NCI-H146 treated with DMSO at 0.1 percent for 48 hours (cell line): Measurements from ENCODE around the gene CRHR1.

Experiments used
- DNase-seq: peaks from one replicate; lab custom pipeline; 2025; ENCODE audit not compliant: unreplicated experiment; lab: John Stamatoyannopoulos, UW

Gene CRHR1

DNA sequence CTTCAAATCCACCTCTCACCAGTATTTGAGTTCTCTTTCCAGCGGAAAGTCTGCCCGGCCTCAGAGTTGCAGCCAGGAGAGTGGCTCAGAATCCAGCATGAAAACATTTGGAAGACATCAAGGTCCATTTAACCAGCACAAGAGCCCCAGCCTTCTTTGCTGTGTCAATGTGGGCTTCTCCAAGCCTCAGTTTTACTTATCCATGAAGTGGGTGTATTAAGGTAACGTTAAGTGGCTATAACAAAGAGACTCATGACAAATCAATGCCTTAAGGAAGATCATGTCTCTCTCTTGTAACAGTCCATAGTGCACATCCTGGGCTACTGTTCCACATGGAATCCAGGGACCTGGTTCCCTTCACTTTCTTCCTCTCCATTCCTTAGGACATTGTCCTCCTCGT is 59.6 kb downstream of the CRHR1 start:
- no peak for DNase-seq

DNA sequence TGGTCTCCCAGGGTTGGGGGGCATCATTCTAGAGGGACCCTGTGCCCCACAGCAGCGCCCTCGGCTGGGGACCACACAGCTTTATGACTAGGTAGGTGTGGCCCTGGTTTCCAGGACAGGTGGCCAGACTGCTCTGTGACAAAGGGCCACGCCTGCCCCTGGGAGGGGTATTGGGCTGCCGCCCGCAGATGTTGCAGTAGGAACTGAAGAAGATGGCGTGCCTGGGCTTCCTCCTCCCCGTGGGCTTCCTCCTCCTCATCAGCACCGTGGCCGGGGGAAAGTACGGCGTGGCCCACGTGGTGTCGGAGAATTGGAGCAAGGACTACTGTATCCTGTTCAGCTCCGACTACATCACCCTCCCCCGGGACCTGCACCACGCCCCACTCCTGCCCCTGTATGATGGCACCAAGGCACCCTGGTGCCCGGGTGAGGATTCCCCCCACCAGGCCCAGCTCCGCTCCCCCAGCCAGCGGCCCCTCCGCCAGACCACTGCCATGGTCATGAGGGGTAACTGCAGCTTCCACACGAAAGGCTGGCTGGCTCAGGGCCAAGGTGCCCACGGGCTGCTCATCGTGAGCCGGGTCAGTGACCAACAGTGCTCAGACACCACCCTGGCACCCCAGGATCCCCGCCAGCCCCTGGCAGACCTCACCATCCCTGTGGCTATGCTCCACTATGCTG is 60.7 kb downstream of the CRHR1 start, which contains the start of gene SPPL2C:
TSS of gene SPPL2C (plus strand) at position 187 of the 681 bp plus-strand sequence. CDS start at position 213, 26 bp downstream.
- no peak for DNase-seq

DNA sequence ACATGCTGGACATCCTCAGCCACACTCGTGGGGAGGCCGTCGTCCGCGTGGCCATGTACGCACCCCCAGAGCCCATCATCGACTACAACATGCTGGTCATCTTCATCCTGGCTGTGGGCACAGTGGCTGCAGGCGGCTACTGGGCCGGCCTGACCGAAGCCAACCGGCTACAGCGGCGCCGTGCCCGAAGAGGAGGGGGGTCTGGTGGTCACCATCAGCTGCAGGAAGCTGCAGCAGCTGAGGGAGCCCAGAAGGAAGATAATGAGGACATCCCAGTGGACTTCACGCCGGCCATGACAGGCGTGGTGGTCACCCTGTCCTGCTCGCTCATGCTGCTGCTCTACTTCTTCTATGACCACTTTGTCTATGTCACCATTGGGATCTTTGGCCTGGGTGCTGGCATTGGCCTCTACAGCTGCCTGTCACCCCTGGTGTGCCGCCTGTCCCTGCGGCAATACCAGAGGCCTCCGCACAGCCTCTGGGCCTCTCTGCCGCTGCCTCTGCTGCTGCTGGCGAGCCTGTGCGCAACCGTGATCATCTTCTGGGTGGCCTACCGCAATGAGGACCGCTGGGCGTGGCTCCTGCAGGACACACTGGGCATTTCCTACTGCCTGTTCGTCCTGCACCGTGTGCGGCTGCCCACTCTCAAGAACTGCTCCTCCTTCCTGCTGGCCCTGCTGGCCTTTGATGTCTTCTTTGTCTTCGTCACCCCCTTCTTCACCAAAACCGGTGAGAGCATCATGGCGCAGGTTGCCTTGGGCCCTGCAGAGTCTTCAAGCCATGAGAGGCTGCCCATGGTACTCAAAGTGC is 61.5 kb downstream of the CRHR1 start:
- DNase-seq = no peak

DNA sequence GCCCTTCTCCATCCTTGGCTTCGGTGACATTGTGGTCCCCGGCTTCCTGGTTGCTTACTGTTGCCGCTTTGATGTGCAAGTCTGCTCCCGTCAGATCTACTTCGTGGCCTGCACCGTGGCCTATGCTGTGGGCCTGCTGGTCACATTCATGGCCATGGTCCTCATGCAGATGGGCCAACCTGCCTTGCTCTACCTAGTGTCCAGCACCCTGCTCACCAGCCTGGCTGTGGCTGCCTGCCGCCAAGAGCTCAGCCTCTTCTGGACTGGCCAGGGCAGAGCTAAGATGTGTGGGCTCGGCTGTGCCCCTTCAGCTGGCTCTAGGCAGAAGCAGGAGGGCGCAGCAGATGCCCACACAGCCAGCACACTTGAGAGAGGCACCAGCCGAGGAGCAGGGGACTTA is 62.1 kb downstream of the CRHR1 start:
- DNase-seq = no peak

DNA sequence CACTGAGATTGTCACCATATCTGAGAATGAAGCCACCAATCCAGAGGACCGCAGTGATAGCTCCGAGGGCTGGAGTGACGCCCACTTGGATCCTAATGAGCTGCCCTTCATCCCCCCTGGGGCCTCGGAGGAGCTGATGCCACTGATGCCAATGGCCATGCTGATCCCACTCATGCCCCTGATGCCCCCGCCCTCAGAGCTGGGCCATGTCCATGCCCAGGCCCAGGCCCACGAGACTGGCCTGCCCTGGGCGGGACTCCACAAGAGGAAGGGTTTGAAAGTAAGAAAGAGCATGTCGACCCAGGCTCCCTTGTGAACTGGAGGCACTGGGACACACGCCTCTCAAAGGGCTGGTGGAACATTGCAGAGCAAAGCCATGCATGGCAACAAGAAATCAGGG is 62.5 kb downstream of the CRHR1 start:
- no peak for DNase-seq

DNA sequence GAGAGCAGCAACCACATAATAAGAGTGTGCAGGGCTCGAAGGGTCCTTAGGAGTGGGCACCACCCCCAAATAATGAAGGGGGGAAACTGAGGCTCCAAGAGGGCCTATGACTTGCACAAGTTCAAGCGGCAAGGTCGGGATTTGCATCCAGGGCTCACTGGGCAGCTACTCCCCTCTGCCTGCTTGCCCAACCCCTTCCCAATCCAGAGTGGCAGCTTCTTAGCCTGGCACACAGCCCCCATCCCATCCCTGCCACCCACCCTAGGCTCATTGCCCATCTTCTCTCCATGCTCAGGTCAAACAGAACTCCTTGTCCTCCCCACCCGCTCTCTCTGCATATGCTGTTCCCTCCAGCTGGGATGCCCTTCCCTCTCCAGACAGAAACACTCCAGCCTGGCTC is 63.0 kb downstream of the CRHR1 start:
- DNase-seq = no peak

DNA sequence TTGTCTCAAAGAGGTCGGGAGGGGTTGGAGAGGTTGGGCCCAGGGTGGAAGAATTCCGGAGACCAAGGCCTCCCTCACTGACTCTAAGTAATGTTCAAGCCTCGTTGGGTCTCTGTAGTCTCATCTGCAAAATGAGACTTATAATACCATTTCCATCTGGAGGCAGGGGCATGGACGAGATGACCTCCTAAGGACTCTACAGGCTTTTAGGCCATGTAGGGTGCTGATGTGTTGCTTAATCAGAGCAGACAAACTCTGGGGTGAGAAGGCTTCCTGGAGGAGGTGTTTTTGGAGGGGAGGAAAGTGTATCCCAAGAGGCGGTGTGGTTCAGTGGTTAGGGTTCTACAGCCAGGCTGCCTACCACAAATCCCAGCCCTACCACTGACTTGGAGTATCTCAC is 63.6 kb downstream of the CRHR1 start:
- no peak for DNase-seq

DNA sequence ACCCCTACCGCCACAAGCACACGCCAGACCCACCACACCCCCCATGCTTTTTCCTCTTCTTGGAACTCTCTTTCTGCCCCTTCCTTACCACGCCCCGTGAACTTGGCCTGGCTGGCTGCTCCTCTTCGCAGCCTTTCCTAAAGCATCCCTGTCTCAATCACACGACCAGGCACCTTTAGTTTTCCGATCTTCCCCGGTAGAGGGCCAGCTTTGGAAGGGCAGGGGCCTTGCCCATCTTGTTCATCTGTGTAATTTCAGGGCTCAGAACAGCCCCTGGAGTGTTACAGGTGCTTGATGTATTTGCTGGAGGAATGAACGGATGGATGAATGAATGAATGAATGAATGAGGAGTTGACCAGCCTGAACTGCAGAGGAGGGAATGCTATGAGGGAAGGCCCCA is 64.3 kb downstream of the CRHR1 start:
- no peak for DNase-seq

DNA sequence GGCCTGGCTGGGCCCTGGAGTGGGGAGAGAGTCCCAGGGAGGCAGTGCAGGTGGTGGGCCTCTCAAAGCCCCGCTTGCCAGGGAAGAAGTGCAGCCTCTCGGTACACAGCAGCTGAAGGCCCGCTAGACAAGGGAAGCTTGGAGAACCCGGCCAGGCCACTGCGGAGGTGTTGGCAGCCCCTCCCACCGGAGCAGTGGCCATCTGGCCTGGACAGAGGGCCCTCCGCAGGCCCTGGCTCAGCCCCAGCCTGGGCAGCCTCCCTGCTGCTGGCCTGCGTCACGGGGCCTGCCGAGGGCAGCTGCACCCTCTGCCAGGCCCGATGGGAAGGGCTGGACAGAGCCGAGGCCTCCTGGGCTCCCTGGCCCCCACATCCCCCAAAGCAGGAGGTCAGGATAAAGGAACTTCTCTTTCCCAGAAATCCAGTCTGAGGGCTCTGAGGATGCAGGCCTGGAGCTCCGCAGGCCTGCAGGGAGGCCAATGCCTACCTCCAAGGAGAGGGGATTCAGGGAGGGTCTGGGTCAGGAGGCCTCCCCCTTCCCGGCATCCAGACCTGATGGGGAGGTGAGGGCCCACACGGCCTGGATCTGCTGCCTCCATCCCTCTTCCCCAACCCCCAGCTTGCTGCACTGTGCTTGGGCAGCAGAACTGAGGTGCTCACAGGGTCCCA is 64.9 kb downstream of the CRHR1 start:
- no peak for DNase-seq

DNA sequence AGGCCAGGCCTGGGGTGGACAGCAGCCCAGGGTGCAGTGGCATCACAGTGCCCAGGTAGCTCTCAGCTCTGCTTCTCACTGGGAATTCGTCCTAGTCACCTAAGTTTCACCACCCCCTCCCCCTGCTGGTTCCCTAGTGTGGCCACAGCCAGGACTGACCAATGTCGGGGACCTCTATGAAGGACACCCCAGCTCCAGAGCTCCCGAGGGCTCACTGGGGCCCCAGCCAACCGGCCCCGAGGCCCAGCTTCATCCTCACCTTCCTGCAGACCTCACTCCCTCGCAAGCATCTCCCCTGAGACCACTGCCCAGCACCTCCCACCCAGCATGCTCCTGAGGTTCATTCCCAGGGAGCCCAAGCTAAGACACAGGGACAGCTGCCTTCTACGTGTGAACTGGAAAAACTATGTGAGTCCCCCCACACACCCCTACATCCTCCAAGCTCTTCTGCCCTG is 65.4 kb downstream of the CRHR1 start:
- no peak for DNase-seq

DNA sequence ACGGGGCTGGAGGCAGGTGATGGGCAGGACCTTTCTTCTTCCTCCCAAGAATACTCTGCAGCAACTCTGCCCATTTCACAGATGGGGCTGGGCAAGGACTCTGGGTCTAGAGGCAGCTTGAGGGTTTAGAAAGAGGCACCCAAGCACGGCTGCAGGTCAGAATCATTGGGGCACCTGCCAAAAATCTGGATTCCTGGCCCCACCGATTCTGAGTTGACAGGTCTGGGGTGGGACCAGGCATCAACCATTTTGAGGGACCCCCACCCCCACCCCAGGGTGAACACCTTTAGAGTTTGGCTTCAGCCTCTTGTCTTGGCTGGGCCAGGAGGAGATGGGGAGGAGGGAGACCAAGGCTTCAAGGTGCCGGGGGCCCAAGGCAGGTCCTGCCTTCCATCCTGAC is 65.9 kb downstream of the CRHR1 start:
- no peak for DNase-seq

DNA sequence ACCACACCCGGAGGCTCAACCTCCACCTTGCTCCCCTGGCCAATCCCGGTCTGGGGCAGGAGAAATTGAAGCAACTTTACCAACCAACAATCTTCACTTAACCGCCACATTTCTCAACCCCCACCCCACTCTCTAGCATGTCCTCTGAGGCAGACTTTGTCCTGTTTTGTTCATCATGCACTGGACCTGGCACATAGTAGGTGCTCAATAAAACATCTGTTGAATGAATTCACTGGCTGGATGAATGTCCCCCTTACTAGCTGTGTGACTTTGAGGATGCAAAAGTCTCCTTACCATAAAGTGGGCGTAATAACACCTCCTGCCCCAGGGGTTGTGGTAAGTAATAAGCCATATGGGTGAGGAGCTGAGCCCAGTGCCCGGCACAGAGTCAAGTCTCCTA is 66.3 kb downstream of the CRHR1 start:
- DNase-seq = no peak

DNA sequence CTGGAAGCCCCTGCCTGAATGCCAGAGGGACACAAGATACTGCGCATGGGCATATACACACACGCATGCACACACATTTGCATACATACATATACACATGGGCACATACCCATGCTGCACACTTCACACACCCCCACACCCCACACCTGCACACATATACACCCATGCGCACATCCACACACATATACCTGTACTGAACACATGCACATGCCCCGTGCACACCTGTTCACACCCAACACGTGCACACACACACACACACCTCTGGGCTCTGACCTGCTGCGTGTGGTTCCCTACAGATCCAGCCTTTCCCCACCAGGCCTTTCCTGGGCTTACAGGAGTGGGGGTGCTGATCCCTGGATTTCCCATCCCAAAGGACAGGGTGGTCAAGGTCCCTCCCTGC is 66.9 kb downstream of the CRHR1 start:
- no peak for DNase-seq

DNA sequence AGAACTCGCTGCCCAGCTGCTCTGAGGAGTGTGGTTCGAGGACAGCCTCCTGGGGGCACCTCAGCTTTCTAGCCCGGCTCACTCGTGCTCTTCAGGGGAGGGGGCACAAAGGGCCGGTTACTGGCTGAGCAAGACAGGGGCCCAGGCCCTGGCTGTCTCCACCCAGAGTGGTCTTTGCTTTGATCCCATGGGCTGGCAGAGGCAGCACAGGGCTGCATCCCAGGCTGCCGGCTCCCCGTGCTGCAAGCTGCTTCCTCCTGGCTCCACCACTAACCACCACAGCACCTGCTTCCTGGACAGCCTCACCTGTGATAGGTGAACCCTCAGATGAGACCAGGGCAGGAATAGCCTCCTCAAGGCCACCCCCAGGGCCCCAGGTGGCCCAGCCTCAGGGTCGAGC is 67.3 kb downstream of the CRHR1 start:
- no peak for DNase-seq

DNA sequence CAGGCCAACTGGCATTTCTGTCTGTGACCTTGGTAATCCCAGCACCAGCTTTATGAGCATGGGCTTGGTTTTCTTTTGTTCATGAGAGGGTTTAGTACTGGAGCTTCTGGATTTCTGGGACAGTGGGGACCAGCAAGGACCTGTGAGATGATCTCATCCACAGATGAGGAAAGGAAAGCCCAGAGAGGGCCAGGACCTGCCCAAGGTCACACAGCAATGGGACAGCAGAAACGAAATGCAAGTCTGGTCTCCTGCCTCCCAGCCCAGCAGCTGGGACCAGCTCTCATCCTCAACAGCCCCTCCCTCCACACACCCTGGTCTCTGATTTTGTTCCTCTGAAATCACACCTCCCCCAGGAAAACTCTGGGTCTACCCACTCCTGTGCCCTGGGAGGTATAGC is 67.8 kb downstream of the CRHR1 start:
- no peak for DNase-seq

DNA sequence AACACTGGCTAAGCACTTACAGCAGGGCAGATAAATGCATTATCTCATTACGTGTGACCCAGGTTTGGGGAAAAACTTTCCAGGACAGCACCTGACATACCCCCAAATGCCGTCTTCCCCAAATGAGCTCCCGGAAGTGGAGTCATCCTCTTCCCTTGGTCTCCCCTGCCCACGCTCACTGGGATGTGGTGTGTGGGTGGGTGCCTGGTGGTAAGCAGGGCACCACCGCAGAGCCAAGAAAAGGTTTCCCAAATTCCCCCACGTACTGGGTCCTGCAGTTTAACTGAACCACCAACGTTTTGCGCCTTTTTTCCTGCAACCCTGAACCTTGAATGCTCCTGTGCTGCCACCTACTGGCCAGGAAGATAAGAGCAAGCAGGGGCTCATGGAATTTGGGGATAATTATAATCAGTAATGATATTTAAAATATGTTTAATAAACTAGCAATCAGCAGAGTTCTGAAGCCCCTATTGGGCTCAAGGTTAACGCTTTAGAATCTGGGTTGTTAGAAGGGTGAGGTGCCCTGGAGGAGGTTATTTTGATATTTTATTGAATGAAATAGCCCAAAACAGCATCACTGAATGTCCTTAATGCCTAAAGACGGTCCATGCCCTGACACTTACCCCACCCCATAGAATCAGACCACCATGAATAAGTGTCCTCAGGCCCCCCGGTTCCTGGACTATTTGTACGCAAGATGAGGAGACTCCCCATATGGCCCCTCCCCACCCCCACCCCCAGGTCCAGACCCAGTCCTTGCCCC is 68.6 kb downstream of the CRHR1 start:
- peak; percentile 25 for DNase-seq

DNA sequence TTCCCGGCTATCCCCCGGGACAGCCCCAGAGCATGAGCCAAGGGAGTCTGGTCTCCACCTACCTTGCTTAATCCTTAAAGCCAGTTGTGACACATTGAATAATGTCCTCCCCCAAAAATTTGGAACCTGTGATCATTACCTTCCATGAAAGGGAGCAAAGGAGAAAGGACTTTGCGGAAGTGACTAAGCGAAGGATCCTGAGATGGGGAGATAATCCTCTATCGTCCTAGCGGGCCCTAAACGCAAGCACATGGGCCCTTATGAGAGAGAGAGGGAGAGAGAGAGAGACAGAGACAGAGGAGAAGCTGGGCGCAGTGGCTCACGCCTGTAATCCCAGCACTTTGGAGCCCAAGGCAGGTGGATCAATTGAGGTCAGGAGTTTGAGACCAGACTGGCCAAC is 70.1 kb downstream of the CRHR1 start:
- DNase-seq = no peak

DNA sequence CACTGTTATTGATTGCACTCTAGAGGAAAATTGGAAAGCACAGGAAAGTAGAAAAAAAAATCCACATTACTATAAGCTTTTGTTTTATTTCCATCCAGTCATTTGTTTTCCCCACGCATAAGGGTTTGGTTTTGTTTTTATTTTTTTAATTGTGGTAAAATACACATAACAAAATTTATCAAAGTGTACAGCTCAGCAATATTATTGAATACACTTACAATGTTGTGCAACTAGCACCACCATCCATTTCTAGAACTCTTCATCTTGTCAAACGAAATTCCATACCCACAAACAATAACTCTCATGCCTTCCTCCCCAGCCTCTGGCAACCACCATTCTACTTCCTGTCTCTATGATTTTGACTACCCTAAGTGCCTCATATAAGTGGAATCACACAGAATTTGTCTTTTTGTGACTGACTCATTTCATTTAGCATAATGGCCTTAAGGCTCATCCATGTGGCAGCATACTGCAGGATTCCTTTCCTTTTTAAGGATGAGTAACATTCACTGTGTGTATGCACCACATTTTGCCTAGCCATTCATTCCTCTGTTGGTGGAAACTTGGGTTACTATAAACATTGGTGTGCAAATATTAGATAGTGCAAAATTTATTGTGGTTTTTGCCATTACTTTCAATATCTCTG is 71.7 kb downstream of the CRHR1 start:
- no peak for DNase-seq

DNA sequence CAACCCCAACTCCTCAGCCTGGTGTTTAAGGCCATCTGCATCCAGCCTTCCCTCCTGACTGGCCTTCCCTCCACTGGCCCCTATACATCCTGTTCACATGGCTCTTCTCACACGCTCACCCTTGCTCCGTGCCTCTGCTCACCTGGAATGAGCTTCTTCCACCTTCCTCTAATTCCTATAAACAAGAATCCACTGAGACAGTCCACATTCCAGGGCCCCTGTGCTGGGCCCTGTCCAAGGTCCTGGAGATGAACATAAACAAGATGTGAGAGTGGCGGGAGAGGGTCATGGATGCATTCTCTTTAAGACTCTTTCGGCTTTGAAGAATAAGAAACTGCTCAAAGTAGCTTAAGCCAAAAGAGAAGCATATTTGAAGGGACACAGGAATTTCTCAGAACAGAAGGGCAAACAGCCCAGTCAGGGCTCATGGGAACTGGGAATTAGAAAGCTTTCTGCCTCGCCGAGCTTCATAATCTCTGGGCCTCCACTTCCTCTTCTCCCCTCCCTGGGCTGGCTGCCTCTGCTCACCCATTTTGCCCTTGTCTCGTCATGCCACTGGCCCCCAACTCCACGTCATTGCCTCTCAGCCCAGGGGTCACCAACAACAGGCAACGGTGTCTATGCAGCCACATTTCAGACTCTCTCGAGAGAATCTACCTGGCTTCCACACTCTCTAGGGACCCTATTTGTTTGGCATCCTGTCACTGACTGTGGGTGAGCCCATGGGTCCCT is 74.0 kb downstream of the CRHR1 start:
- no peak for DNase-seq

DNA sequence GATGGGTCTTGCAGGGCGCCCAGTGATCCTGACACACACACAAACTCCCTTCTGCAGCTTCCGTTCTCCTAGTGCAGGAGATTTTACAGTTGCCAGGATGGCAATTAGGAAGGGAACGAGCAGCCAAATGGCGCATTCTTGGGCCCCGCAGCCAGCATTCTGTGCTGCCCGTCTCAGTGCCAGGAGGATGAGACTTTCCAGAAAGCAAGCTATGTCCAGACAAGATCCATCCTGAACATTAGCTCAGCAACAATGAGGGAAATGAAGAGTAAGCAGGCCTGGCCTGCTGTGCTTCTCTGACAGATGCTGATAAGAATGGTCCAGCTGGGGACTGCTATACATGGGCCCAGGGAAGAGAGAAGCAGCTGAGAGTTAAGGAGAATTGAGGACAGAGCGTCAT is 77.0 kb downstream of the CRHR1 start:
- no peak for DNase-seq
